Measurements from ENCODE around the gene STRC.
"Not testable (repeated sequence)": the region's sequence is repeated elsewhere in the genome, so short reads cannot be mapped to it uniquely, and the experiment has no call there.

DNA sequence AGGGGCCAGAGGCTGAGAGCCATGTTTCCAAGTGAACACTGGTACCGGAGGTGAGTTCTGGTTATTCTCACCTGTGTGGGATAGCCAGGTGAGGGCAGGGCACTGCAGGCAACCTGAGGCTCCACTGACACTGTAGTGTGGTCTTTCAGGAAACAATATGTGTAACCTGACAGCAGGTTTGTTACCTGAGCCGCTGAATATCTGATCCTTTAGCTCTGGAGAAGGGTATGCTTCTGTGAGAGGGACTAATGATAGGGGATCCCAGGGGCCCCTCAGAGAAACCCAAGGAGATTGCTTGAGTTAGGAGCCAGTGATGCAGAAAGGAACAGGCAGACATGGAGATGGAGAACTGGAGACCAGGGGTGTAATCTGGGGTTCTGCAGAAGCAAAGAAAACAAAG lies at the start of gene STRC:
- TF ChIP-seq, protein P1, sequence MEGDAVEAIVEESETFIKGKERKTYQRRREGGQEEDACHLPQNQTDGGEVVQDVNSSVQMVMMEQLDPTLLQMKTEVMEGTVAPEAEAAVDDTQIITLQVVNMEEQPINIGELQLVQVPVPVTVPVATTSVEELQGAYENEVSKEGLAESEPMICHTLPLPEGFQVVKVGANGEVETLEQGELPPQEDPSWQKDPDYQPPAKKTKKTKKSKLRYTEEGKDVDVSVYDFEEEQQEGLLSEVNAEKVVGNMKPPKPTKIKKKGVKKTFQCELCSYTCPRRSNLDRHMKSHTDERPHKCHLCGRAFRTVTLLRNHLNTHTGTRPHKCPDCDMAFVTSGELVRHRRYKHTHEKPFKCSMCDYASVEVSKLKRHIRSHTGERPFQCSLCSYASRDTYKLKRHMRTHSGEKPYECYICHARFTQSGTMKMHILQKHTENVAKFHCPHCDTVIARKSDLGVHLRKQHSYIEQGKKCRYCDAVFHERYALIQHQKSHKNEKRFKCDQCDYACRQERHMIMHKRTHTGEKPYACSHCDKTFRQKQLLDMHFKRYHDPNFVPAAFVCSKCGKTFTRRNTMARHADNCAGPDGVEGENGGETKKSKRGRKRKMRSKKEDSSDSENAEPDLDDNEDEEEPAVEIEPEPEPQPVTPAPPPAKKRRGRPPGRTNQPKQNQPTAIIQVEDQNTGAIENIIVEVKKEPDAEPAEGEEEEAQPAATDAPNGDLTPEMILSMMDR (IDR thresholded peaks at IDR 0.05) = not testable (repeated sequence)
- not testable (repeated sequence) for TF ChIP-seq POLR2A (IDR thresholded peaks at IDR 0.05)

Measured in breast epithelium (tissue), 3 donors.